Fibroblast of mammary gland (primary cell): Measurements from ENCODE around the gene C4BPA.

ENCODE experiments used
- DNase-seq: peaks from one replicate; pipeline ENCODE4 v3.0.0-alpha.2; 2010; ENCODE audit warnings: low read depth
- H3K4me3 ChIP-seq: 2 replicates; pipeline ENCODE4 v1.5.1; 2011; ENCODE audit warnings: low read depth, mild to moderate bottlenecking, low read length, moderate library complexity; ENCODE audit not compliant: control insufficient read depth
- TF ChIP-seq, protein P1 (sequence below): conservative IDR thresholded peaks from 2 replicates; pipeline ENCODE4 v1.5.1; 2011; ENCODE audit warnings: low read depth, low read length, inconsistent platforms; ENCODE audit not compliant: control insufficient read depth, insufficient read depth

C4BPA gene

GRCh38 chr1:207059881-207060280 is 44.2 kb upstream of the C4BPA start:
- DNase-seq = no peak
- TF ChIP-seq, protein P1, sequence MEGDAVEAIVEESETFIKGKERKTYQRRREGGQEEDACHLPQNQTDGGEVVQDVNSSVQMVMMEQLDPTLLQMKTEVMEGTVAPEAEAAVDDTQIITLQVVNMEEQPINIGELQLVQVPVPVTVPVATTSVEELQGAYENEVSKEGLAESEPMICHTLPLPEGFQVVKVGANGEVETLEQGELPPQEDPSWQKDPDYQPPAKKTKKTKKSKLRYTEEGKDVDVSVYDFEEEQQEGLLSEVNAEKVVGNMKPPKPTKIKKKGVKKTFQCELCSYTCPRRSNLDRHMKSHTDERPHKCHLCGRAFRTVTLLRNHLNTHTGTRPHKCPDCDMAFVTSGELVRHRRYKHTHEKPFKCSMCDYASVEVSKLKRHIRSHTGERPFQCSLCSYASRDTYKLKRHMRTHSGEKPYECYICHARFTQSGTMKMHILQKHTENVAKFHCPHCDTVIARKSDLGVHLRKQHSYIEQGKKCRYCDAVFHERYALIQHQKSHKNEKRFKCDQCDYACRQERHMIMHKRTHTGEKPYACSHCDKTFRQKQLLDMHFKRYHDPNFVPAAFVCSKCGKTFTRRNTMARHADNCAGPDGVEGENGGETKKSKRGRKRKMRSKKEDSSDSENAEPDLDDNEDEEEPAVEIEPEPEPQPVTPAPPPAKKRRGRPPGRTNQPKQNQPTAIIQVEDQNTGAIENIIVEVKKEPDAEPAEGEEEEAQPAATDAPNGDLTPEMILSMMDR = no peak
- H3K4me3 ChIP-seq = no peak overlapping the region

GRCh38 chr1:207060596-207060995 is 43.4 kb upstream of the C4BPA start:
- no peak overlapping the region for H3K4me3 ChIP-seq
- TF ChIP-seq, protein P1 = no peak

DNA sequence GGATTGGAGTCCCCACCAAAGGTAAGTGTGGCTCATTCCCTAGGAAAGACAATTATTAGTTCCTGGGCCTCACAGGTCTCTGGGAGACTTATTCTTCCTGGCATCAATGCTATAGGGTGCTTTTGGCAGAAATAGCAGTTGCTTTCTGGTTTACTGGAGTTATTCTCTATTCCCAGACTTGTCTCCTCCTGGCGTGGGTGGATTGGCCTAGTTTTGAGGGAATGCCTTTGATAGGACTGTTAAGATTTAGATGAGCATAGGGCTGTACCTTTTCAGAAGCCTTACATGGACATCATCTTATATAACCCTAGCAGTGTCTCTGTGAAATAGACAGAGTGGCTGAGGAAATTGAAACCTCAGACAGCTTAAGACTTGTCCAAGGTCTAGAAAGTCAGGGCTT is 42.0 kb upstream of the C4BPA start:
- H3K4me3 ChIP-seq = no peak overlapping the region
- TF ChIP-seq, protein P1 = no peak
- no peak for DNase-seq

More at GRCh38 chr1:207060596-207060995, 43.4 kb upstream of the C4BPA start:
- no peak for DNase-seq

GRCh38 chr1:207063014-207063413 is 41.0 kb upstream of the C4BPA start:
- no peak overlapping the region for H3K4me3 ChIP-seq
- TF ChIP-seq, protein P1 = no peak
- DNase-seq = no peak

DNA sequence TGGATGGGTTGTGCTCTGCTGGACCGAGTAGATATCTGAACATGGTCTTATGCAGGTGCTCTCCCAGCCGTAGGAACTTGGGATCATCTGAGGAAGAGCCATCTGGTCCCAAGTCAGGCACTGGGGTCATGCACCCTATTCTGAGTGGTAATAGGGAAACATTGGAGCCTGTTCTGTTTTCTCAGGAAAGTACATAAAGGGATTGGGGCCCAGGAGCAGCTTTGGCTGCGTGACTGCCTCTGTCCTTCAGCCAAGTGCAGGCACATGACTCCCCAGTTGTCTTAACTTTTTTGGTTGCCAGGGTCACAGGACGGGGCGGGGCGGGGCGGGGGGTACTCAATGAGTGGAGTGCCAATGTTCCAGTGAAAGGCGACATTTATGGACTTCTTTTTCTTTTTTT is 39.5 kb upstream of the C4BPA start:
- H3K4me3 ChIP-seq = no peak overlapping the region
- TF ChIP-seq, protein P1 = no peak
- DNase-seq = no peak

DNA sequence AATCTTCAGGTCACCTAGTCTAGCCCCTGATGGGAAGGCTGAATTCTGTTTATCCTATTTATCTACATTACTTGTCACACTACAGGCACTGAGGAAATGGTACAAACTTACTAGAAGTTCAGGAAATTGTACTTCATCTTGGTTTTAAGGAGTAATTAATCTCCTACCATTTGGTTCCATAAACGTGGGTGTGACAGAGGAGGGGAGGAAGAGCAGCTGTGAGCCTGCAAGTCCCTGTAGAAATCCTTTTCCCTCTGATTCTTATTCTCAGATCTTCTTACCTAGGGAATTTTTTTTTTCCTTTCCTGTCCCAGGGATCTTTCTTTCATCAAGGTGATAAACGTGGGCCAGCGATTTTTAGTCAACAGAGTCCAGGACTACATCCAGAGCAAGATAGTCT is 36.8 kb upstream of the C4BPA start:
- TF ChIP-seq, protein P1 = no peak
- no peak overlapping the region for H3K4me3 ChIP-seq
- DNase-seq = no peak

- H3K4me3 ChIP-seq = no peak overlapping the region
- no peak for DNase-seq
- TF ChIP-seq, protein P1 = no peak
These were observed 36.4 kb upstream of the C4BPA start for GRCh38 chr1:207067665-207068064.
